GM12891 (cell line): ENCODE data around the gene SMIM36.
A peak's percentile ranks its signal among the peaks of the same experiment; 100 is the strongest.

Experiments used
- POLR2A ChIP-seq: IDR thresholded peaks from 2 replicates; pipeline ENCODE4 v1.6.1; 2011; ENCODE audit warnings: low read depth, low read length, control low read depth
- POLR2AphosphoS5 ChIP-seq: IDR thresholded peaks from 2 replicates; pipeline ENCODE4 v1.6.1; 2011; ENCODE audit warnings: low read depth, low read length, control low read depth
- POU2F2 ChIP-seq: IDR thresholded peaks from 2 replicates; pipeline ENCODE4 v1.6.1; 2011; ENCODE audit warnings: low read depth, mild to moderate bottlenecking, control low read depth, low read length, moderate library complexity
- SPI1 ChIP-seq: IDR thresholded peaks from 2 replicates; pipeline ENCODE4 v1.6.1; 2011; ENCODE audit warnings: low read depth, low read length, control low read depth
- TAF1 ChIP-seq: IDR thresholded peaks from 2 replicates; pipeline ENCODE4 v1.6.1; 2011; ENCODE audit warnings: low read depth, low read length, control low read depth

DNA sequence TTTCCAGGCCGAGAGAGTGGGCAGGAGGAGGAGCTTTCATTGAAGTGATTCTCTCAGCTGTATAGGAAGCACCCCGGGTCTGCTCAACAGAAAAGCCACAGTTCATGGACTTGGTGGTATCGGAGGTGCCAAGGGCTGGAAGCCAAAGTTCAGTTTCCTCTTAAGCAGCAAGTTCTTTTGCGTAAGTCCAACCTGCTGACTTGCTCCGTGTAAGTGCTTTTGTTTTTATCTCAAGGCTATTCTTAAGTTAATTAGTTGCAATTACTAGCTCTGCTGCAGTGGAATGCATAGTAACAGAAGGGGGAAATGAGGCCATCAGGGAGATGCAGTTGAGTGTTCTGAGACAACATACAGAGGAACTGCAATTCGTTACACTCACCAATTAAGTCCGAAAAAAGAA, 44.6 kb downstream of the SMIM36 start:
- TF ChIP-seq POLR2A (no peak), POLR2AphosphoS5 (no peak), SPI1 (peak; percentile 29), TAF1 (no peak), POU2F2 (no peak)
